ENCODE results near the gene HPSE2. TPM values are rescaled to one million over a fixed set of nuclear protein-coding genes. Genes with fewer than 3 reads are reported as not detected.
"Not testable (repeated sequence)": the region's sequence is repeated elsewhere in the genome, so short reads cannot be mapped to it uniquely, and the experiment has no call there.

HPSE2 gene
- total RNA-seq, 3 donors from 2014 or later, result 2.7 to 8.0 (median 5.9) TPM

DNA sequence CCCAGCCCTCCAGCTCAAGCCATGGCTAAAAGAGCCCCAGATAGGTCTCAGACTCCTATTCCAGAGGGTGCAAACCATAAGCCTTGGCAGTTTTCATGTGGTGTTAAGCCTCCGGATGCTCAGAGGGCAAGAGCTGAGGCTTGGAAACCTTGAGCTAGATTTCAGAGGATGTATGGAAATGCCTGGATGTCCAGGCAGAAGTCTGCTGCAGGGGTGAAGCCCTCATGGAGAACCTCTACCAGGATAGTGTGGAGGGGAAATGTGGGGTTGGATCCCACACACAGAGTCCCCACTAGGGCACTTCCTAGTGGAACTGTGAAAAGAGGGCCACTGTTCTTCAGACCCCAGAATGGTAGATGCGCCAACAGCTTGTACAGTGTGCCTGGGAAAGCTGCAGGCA, 13.2 kb upstream of the HPSE2 start:
- H3K27ac ChIP-seq, result no peak overlapping the region
- H3K9me3 ChIP-seq, result peaks cover 9% of the 10 kb centered on the region in 2 donors
- H3K4me1 ChIP-seq, result no peaks in the 10 kb centered on the region
- H3K4me3 ChIP-seq, result no peak overlapping the region
- H3K27me3 ChIP-seq, result no peaks in the 10 kb centered on the region
- intact Hi-C loops (cut with DNase I; ENCODE audit: low total_unique reads), result no loop called here
- H3K36me3 ChIP-seq, result no peaks in the 10 kb centered on the region
- no peak for DNase-seq (ENCODE audit: low spot score in 2 of 2)
- TF ChIP-seq POLR2A (IDR thresholded peaks at IDR 0.05), result no peak
- TF ChIP-seq, protein P1, sequence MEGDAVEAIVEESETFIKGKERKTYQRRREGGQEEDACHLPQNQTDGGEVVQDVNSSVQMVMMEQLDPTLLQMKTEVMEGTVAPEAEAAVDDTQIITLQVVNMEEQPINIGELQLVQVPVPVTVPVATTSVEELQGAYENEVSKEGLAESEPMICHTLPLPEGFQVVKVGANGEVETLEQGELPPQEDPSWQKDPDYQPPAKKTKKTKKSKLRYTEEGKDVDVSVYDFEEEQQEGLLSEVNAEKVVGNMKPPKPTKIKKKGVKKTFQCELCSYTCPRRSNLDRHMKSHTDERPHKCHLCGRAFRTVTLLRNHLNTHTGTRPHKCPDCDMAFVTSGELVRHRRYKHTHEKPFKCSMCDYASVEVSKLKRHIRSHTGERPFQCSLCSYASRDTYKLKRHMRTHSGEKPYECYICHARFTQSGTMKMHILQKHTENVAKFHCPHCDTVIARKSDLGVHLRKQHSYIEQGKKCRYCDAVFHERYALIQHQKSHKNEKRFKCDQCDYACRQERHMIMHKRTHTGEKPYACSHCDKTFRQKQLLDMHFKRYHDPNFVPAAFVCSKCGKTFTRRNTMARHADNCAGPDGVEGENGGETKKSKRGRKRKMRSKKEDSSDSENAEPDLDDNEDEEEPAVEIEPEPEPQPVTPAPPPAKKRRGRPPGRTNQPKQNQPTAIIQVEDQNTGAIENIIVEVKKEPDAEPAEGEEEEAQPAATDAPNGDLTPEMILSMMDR (IDR thresholded peaks at IDR 0.05), result no peak
- TF ChIP-seq POLR2AphosphoS5 (IDR thresholded peaks at IDR 0.05), result no peak

DNA sequence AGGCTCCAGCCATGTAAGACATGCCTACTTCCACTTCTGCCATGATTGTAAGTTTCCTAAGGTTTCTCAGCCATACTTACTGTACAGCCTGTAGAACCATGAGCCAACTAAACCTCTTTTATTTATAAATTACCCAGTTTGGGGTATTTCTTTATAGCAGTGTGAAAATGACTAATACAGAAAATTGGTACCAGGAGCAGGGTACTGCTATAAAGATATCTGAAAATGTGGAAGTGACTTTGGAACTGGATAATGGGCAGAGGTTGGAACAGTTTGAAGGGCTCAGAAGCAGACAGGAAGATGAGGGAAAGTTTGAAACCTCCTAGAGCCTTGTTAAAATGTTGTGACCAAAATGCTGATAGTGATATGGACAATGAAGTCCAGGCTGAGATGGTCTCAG, 12.2 kb upstream of the HPSE2 start:
- H3K27ac ChIP-seq; H3K4me3 ChIP-seq; H3K27me3 ChIP-seq; DNase-seq (ENCODE audit: low spot score in 2 of 2); intact Hi-C loops (cut with DNase I; ENCODE audit: low total_unique reads); H3K36me3 ChIP-seq; H3K4me1 ChIP-seq; H3K9me3 ChIP-seq: not testable (repeated sequence)

GRCh38 chr10:99236627-99237309, 1.1 kb upstream of the HPSE2 start:
- no peak for DNase-seq (ENCODE audit: low spot score in 2 of 2)
- intact Hi-C loops (cut with DNase I; ENCODE audit: low total_unique reads), result no loop called here
- Histone ChIP-seq H3K27me3 (peaks cover 3 to 55% of the 10 kb centered on the region in 2 donors), H3K4me3 (peak overlapping the region; percentile 27 to 80 (median 52)), H3K36me3 (no peaks in the 10 kb centered on the region), H3K27ac (peak overlapping the region; percentile 21 to 66), H3K4me1 (peaks cover 0 to 11% of the 10 kb centered on the region in 2 donors), H3K9me3 (no peaks in the 10 kb centered on the region)
- no peak for TF ChIP-seq POLR2AphosphoS5 (IDR thresholded peaks at IDR 0.05)
- no peak for TF ChIP-seq POLR2A (IDR thresholded peaks at IDR 0.05)
- TF ChIP-seq, protein P1 (IDR thresholded peaks at IDR 0.05), result no peak

GRCh38 chr10:99234791-99235657, 628 bp downstream of the HPSE2 start:
- TF ChIP-seq POLR2AphosphoS5 (IDR thresholded peaks at IDR 0.05), result no peak
- TF ChIP-seq, protein P1 (IDR thresholded peaks at IDR 0.05), result no peak
- TF ChIP-seq POLR2A (IDR thresholded peaks at IDR 0.05), result no peak
- H3K9me3 ChIP-seq, result no peaks in the 10 kb centered on the region
- peaks cover 3 to 69% of the 10 kb centered on the region in 2 donors for H3K27me3 ChIP-seq
- H3K27ac ChIP-seq, result peak overlapping the region; percentile 1 to 90
- no peaks in the 10 kb centered on the region for H3K36me3 ChIP-seq
- H3K4me1 ChIP-seq, result peaks cover 0 to 11% of the 10 kb centered on the region in 2 donors
- no peak for DNase-seq (ENCODE audit: low spot score in 2 of 2)
- intact Hi-C loops (cut with DNase I; ENCODE audit: low total_unique reads), result no loop called here
- peak overlapping the region; percentile 48 to 80 (median 52) for H3K4me3 ChIP-seq

DNA sequence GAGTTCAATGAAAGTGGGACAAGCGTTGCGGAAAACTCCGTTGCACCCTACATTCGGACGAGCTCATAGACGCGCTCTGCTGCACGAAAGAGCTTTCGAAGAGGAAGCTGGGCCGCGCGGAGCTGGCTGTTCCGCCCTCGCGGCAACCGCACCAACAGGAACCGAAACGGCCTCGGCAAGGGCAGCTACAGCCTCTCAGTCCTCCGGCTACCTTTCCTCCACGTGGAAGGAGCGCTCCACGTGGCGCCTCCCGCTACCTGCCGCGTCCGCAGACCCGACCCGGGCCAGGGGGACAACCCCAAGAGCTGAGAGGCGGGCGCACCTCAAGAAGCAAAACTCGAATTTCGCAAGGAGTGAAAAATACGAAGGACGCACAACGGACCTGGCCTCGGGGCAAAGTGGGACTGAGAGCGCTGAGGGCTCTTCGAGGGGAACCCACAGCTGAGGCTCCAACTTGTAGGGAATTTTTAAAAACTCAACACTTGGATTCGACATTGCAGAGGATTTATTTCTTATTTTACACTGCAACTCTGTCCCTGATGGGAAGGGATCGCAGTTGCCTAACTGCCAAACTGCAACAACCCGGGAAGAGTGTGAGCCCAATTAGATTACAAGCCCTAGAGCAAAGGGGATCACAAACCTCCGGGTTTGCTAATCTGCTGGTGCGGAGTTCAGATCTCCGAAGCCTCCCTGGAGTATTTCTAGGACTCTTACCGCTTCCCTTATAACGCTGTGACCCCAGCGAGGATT, 1.4 kb downstream of the HPSE2 start:
- H3K27me3 ChIP-seq, result peaks cover 3 to 69% of the 10 kb centered on the region in 2 donors

More for the DNA sequence above, 1.4 kb downstream of the HPSE2 start:
- Histone ChIP-seq H3K4me3 (peak overlapping the region; percentile 48 to 80 (median 52)), H3K27ac (peak overlapping the region; percentile 33 to 90), H3K4me1 (peaks cover 0 to 11% of the 10 kb centered on the region in 2 donors), H3K36me3 (no peaks in the 10 kb centered on the region), H3K9me3 (no peaks in the 10 kb centered on the region)
- TF ChIP-seq POLR2A (IDR thresholded peaks at IDR 0.05), result no peak
- no peak for TF ChIP-seq POLR2AphosphoS5 (IDR thresholded peaks at IDR 0.05)
- TF ChIP-seq, protein P1 (IDR thresholded peaks at IDR 0.05), result no peak
- no peak for DNase-seq (ENCODE audit: low spot score in 2 of 2)
- intact Hi-C loops (cut with DNase I; ENCODE audit: low total_unique reads), result no loop called here
